Naive thymus-derived CD4-positive, alpha-beta T cell (primary cell): Measurements from ENCODE around the gene ZNF827. TPM values are rescaled to one million over a fixed set of nuclear protein-coding genes. Genes with fewer than 3 reads are reported as not detected.

Source experiments
- ATAC-seq: fragments of 150-1000 bp; cut with Tn5 transposase; 2 replicates; pipeline ENCODE4 v1.10.0; 2021; ENCODE audit warnings: mild to moderate bottlenecking, moderate library complexity
- CTCF ChIA-PET: fragments of 350-600 bp; sonication (Branson Sonifier 250); formaldehyde crosslinking; loops from one replicate; lab custom pipeline; 2021; ENCODE audit warnings: antibody characterized with exemption; lab: Charles Lee
- POLR2A ChIA-PET: fragments of 350-600 bp; sonication (Branson Sonifier 250); formaldehyde crosslinking; loops from one replicate; lab custom pipeline; 2021; ENCODE audit warnings: antibody characterized with exemption, inconsistent platforms; lab: Charles Lee
- DNase-seq, 9 donors: peaks; one replicate each; pipeline versions ENCODE4 v3.0.0 to v3.0.0-alpha.2; 2020 to 2022; ENCODE audit warnings: mixed read lengths in 1 of 9
- H3K27ac ChIP-seq: one replicate; pipeline ENCODE4 v1.7.0; 2013; ENCODE audit warnings: mild to moderate bottlenecking, low read depth, low read length, moderate library complexity
- H3K27me3 ChIP-seq, 2 donors: one replicate each; pipeline ENCODE4 v1.7.0; 2013; ENCODE audit warnings: low read length in 2 of 2, mild to moderate bottlenecking in 2 of 2, moderate library complexity in 2 of 2; ENCODE audit not compliant: control insufficient read depth in 2 of 2, insufficient read depth in 2 of 2
- H3K36me3 ChIP-seq, 3 experiments: 1 replicate in 2 of 3; 2 replicates in 1 of 3; pipeline ENCODE4 v1.7.0; 2013; ENCODE audit warnings: low read length in 3 of 3, mild to moderate bottlenecking in 3 of 3, moderate library complexity in 1 of 3; ENCODE audit not compliant: insufficient read depth in 3 of 3, control insufficient read depth in 2 of 3
- H3K4me1 ChIP-seq, 2 donors: one replicate each; pipeline ENCODE4 v1.7.0; 2013; ENCODE audit warnings: low read length in 2 of 2, mild to moderate bottlenecking in 2 of 2, moderate library complexity in 1 of 2; ENCODE audit not compliant: control insufficient read depth in 2 of 2, insufficient read depth in 2 of 2
- H3K4me3 ChIP-seq: 2 replicates; pipeline ENCODE4 v1.7.0; 2013; ENCODE audit warnings: mild to moderate bottlenecking, low read length
- H3K9me3 ChIP-seq, 3 experiments: 1 replicate in 2 of 3; 2 replicates in 1 of 3; pipeline ENCODE4 v1.7.0; 2013; ENCODE audit warnings: low read length in 3 of 3; ENCODE audit not compliant: control insufficient read depth in 2 of 3
- H3K27ac Mint-ChIP-seq, 9 donors: one replicate each; pipeline ENCODE4 v1.8.0; 2020 to 2022; ENCODE audit warnings: mixed read lengths in 9 of 9, mild to moderate bottlenecking in 8 of 9, moderate library complexity in 5 of 9, inconsistent platforms in 2 of 9
- H3K27me3 Mint-ChIP-seq, 5 donors: one replicate each; pipeline ENCODE4 v1.8.0; 2021 to 2022; ENCODE audit warnings: mixed read lengths in 5 of 5, mild to moderate bottlenecking in 1 of 5
- H3K36me3 Mint-ChIP-seq, 5 donors: one replicate each; pipeline ENCODE4 v1.8.0; 2020 to 2022; ENCODE audit warnings: mixed read lengths in 5 of 5, mild to moderate bottlenecking in 3 of 5, inconsistent platforms in 1 of 5
- H3K4me1 Mint-ChIP-seq, 7 donors: one replicate each; pipeline ENCODE4 v1.8.0; 2020 to 2022; ENCODE audit warnings: mixed read lengths in 7 of 7, mild to moderate bottlenecking in 3 of 7, inconsistent platforms in 1 of 7
- H3K4me3 Mint-ChIP-seq, 10 donors: one replicate each; pipeline ENCODE4 v1.8.0; 2020 to 2022; ENCODE audit warnings: mild to moderate bottlenecking in 10 of 10, mixed read lengths in 10 of 10, moderate library complexity in 6 of 10, inconsistent platforms in 2 of 10
- H3K9me3 Mint-ChIP-seq, 11 donors: one replicate each; pipeline ENCODE4 v1.8.0; 2020 to 2022; ENCODE audit warnings: mixed read lengths in 11 of 11, mild to moderate bottlenecking in 4 of 11, inconsistent platforms in 1 of 11, moderate library complexity in 1 of 11
- intact Hi-C, 2 donors: fragments of 100-400 bp; cut with micrococcal nuclease; formaldehyde crosslinking; loops; one replicate each; pipeline ENCODE4 v1.15.1; 2023
- polyA plus RNA-seq, 2 donors: library from polyadenylated mRNA; unstranded; fragments of 300-500 nt; fragmentation: Illumina TruSeq; gene quantifications; one replicate each; pipeline ENCODE4 v1.2.3, GENCODE V29; 2021
- total RNA-seq, 6 experiments: library from RNA in 5 of 6; stranded (reverse) in 5 of 6; gene quantifications; 1 replicate in 5 of 6; 2 replicates in 1 of 6; pipeline ENCODE4 v1.2.3 and lab custom pipeline; 2021 to 2026

Gene ZNF827
- total and polyA plus RNA-seq, 7 experiments from 2014 or later, result 2.3 to 32.2 (median 21.7) TPM

GRCh38 chr4:145757188-145757587 is 181.4 kb downstream of the ZNF827 start:
- POLR2A ChIA-PET, result no interaction called here
- H3K36me3 Mint-ChIP-seq, result peaks cover 5 to 33% (median 23%) of the 10 kb centered on the region in 5 donors
- H3K4me3 Mint-ChIP-seq, result no peak overlapping the region
- H3K27ac Mint-ChIP-seq, result no peak overlapping the region
- peaks cover 0 to 7% (median 0%) of the 10 kb centered on the region in 11 donors for H3K9me3 Mint-ChIP-seq
- Histone ChIP-seq H3K4me1 (no peaks in the 10 kb centered on the region), H3K36me3 (peaks cover 0 to 22% (median 0%) of the 10 kb centered on the region in 3 experiments), H3K9me3 (no peaks in the 10 kb centered on the region), H3K4me3 (no peak overlapping the region), H3K27ac (no peak overlapping the region), H3K27me3 (no peaks in the 10 kb centered on the region)
- peaks cover 0 to 17% (median 0%) of the 10 kb centered on the region in 7 donors for H3K4me1 Mint-ChIP-seq
- ATAC-seq (no peak), DNase-seq (no peak)
- intact Hi-C loops, result no loop called here
- CTCF ChIA-PET, result interaction anchor here (0.8 kb wide), 1 partner anchor 526 kb away, joined by 3 read pairs; no protein-coding TSS in a partner anchor
- peaks cover 0 to 6% (median 0%) of the 10 kb centered on the region in 5 donors for H3K27me3 Mint-ChIP-seq

GRCh38 chr4:145756244-145756643 is 182.4 kb downstream of the ZNF827 start:
- intact Hi-C loops, result no loop called here
- ATAC-seq (no peak), DNase-seq (no peak)
- Mint-ChIP-seq H3K36me3 (peaks cover 5 to 28% (median 19%) of the 10 kb centered on the region in 5 donors), H3K4me1 (peaks cover 0 to 17% (median 0%) of the 10 kb centered on the region in 7 donors), H3K9me3 (peaks cover 0 to 10% (median 0%) of the 10 kb centered on the region in 11 donors), H3K27ac (no peak overlapping the region), H3K27me3 (peaks cover 0 to 15% (median 7%) of the 10 kb centered on the region in 5 donors), H3K4me3 (no peak overlapping the region)
- Histone ChIP-seq H3K4me1 (no peaks in the 10 kb centered on the region), H3K36me3 (peaks cover 0 to 14% (median 0%) of the 10 kb centered on the region in 3 experiments), H3K27ac (no peak overlapping the region), H3K9me3 (no peaks in the 10 kb centered on the region), H3K27me3 (no peaks in the 10 kb centered on the region), H3K4me3 (no peak overlapping the region)
- POLR2A ChIA-PET, result no interaction called here
- CTCF ChIA-PET, result interaction anchor here (0.8 kb wide), 1 partner anchor 525 kb away, joined by 3 read pairs; no protein-coding TSS in a partner anchor

- Histone ChIP-seq H3K4me1 (no peaks in the 10 kb centered on the region), H3K4me3 (no peak overlapping the region), H3K27me3 (no peaks in the 10 kb centered on the region), H3K27ac (no peak overlapping the region), H3K9me3 (no peaks in the 10 kb centered on the region), H3K36me3 (peaks cover 0 to 9% (median 0%) of the 10 kb centered on the region in 3 experiments)
- H3K27me3 Mint-ChIP-seq, result peaks cover 0 to 20% (median 9%) of the 10 kb centered on the region in 5 donors
- ChIA-PET POLR2A (no interaction called here), CTCF (no interaction called here)
- H3K9me3 Mint-ChIP-seq, result peaks cover 0 to 15% (median 0%) of the 10 kb centered on the region in 11 donors
- no peak for ATAC-seq
- H3K36me3 Mint-ChIP-seq, result peaks cover 8 to 26% (median 18%) of the 10 kb centered on the region in 5 donors
- H3K27ac Mint-ChIP-seq, result no peak overlapping the region
- H3K4me1 Mint-ChIP-seq, result peaks cover 0 to 17% (median 0%) of the 10 kb centered on the region in 7 donors
- intact Hi-C loops, result no loop called here
- no peak overlapping the region for H3K4me3 Mint-ChIP-seq
- no peak for DNase-seq
Observed at GRCh38 chr4:145755802-145756201, 182.8 kb downstream of the ZNF827 start.

- Histone ChIP-seq H3K36me3 (no peaks in the 10 kb centered on the region), H3K4me3 (no peak overlapping the region), H3K27me3 (no peaks in the 10 kb centered on the region), H3K4me1 (no peaks in the 10 kb centered on the region), H3K27ac (no peak overlapping the region), H3K9me3 (no peaks in the 10 kb centered on the region)
- POLR2A ChIA-PET, result no interaction called here
- CTCF ChIA-PET, result no interaction called here
- Mint-ChIP-seq H3K27me3 (peaks cover 8 to 41% (median 23%) of the 10 kb centered on the region in 5 donors), H3K9me3 (peaks cover 0 to 13% (median 2%) of the 10 kb centered on the region in 11 donors), H3K4me1 (no peaks in the 10 kb centered on the region), H3K4me3 (no peak overlapping the region), H3K27ac (no peak overlapping the region), H3K36me3 (peaks cover 0 to 3% (median 0%) of the 10 kb centered on the region in 5 donors)
- intact Hi-C loops, result no loop called here
- ATAC-seq (no peak), DNase-seq (no peak)
Observed at GRCh38 chr4:145743641-145744040, 195.0 kb downstream of the ZNF827 start.

GRCh38 chr4:145740806-145741205 is 197.8 kb downstream of the ZNF827 start:
- peaks cover 0 to 10% (median 0%) of the 10 kb centered on the region in 11 donors for H3K9me3 Mint-ChIP-seq
- ChIA-PET POLR2A (no interaction called here), CTCF (no interaction called here)
- H3K4me3 Mint-ChIP-seq, result no peak overlapping the region
- H3K27ac Mint-ChIP-seq, result no peak overlapping the region
- H3K36me3 Mint-ChIP-seq, result peaks cover 0 to 3% (median 0%) of the 10 kb centered on the region in 5 donors
- no peaks in the 10 kb centered on the region for H3K36me3 ChIP-seq
- peaks cover 0 to 23% (median 14%) of the 10 kb centered on the region in 5 donors for H3K27me3 Mint-ChIP-seq
- H3K4me1 ChIP-seq, result no peaks in the 10 kb centered on the region
- ATAC-seq, result no peak
- no peak overlapping the region for H3K27ac ChIP-seq
- H3K27me3 ChIP-seq, result no peaks in the 10 kb centered on the region
- no peak overlapping the region for H3K4me3 ChIP-seq
- no peaks in the 10 kb centered on the region for H3K4me1 Mint-ChIP-seq
- no peak for DNase-seq
- intact Hi-C loops, result no loop called here
- H3K9me3 ChIP-seq, result no peaks in the 10 kb centered on the region

GRCh38 chr4:145739845-145740244 is 198.8 kb downstream of the ZNF827 start:
- H3K9me3 ChIP-seq, result no peaks in the 10 kb centered on the region
- POLR2A ChIA-PET, result no interaction called here
- intact Hi-C loops, result loop anchor here (10.0 kb wide), 2 partner anchors 1205 to 1875 kb away; partner anchors contain the start of genes TMEM184C (in 1 of the 2) and TTC29 (in 1 of the 2)
- ATAC-seq (no peak), DNase-seq (no peak)
- peaks cover 0 to 5% (median 0%) of the 10 kb centered on the region in 11 donors for H3K9me3 Mint-ChIP-seq
- CTCF ChIA-PET, result no interaction called here
- no peaks in the 10 kb centered on the region for H3K27me3 ChIP-seq
- H3K4me3 Mint-ChIP-seq, result no peak overlapping the region
- H3K36me3 ChIP-seq, result no peaks in the 10 kb centered on the region
- H3K4me1 Mint-ChIP-seq, result no peaks in the 10 kb centered on the region
- no peak overlapping the region for H3K27ac ChIP-seq
- no peaks in the 10 kb centered on the region for H3K4me1 ChIP-seq
- H3K36me3 Mint-ChIP-seq, result no peaks in the 10 kb centered on the region
- H3K4me3 ChIP-seq, result no peak overlapping the region
- H3K27ac Mint-ChIP-seq, result no peak overlapping the region
- H3K27me3 Mint-ChIP-seq, result peaks cover 0 to 16% (median 7%) of the 10 kb centered on the region in 5 donors
